ENCODE measurements around the gene NCKAP5.

NCKAP5 gene

DNA sequence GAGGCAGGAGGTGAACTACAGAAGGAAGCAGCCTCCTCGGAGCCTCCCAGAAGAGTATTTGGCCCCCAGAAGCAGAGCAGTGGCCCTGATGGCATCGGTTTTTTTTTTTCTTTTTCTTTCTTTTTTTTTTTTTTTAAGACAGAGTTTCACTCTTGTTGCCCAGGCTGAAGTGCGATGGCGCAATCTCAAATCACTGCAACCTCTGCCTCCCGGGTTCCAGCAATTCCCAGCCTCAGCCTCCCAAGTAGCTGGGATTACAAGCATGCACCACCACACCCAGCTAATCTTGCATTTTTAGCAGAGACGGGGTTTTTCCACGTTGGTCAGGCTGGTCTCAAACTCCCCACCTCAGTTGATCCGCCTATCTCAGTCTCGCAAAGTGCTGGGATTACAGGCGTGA, 34.8 kb upstream of the NCKAP5 start:
- DNase-seq (ENCODE audit: low read depth): no peak
- H3K4me3 ChIP-seq (ENCODE audit: low read depth, low read length): no peak overlapping the region
- TF ChIP-seq CTCF (IDR thresholded peaks at IDR 0.05; ENCODE audit: control insufficient read depth, extremely low read depth, insufficient read depth): no peak

- no peak overlapping the region for H3K4me3 ChIP-seq (ENCODE audit: low read depth, low read length)
- DNase-seq (ENCODE audit: low read depth): peak; percentile 33
- no peak for TF ChIP-seq CTCF (IDR thresholded peaks at IDR 0.05; ENCODE audit: control insufficient read depth, extremely low read depth, insufficient read depth)
Measured at GRCh38 chr2:133602538-133602937, 34.3 kb upstream of the NCKAP5 start.

DNA sequence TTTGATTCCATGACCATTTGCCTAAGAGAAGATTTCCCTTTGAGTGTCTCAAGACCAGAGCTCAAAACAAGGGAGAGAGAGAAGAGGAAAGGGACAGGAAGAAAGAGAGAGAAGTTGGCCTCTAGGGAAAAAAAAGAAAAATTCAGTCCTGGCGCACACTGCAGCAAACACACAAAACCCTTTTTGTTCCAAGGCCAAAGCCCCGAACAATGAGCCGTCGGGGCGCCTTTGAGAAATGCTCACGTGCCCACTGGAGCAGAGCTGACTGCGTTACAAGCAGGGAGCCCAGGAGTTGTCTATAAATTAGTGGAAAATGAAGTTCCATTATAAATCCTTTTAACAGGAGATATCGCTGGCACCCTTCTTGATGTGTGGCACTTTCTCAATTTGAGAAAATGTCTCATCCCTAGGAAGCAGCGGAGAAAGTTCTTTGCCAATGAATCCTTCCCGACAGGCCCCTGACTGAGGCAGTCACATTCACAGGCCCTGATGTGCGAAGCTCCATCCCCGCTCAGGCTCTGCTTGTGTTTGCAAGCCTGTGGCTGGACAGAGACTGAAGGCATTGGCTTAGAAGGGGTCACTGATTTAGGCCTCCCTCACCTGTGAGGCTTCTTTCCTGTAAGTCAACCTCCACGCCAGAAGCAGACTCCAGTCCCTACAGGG, 32.1 kb upstream of the NCKAP5 start:
- H3K4me3 ChIP-seq (ENCODE audit: low read depth, low read length): no peak overlapping the region
- TF ChIP-seq CTCF (IDR thresholded peaks at IDR 0.05; ENCODE audit: control insufficient read depth, extremely low read depth, insufficient read depth): no peak
- DNase-seq (ENCODE audit: low read depth): no peak

GRCh38 chr2:133599811-133600210, 31.5 kb upstream of the NCKAP5 start:
- no peak for TF ChIP-seq CTCF (IDR thresholded peaks at IDR 0.05; ENCODE audit: control insufficient read depth, extremely low read depth, insufficient read depth)
- no peak overlapping the region for H3K4me3 ChIP-seq (ENCODE audit: low read depth, low read length)
- DNase-seq (ENCODE audit: low read depth): no peak

- no peak for DNase-seq (ENCODE audit: low read depth)
- TF ChIP-seq CTCF (IDR thresholded peaks at IDR 0.05; ENCODE audit: control insufficient read depth, extremely low read depth, insufficient read depth): no peak
- no peak overlapping the region for H3K4me3 ChIP-seq (ENCODE audit: low read depth, low read length)
Measured at GRCh38 chr2:133599211-133599803, 31.0 kb upstream of the NCKAP5 start.

DNA sequence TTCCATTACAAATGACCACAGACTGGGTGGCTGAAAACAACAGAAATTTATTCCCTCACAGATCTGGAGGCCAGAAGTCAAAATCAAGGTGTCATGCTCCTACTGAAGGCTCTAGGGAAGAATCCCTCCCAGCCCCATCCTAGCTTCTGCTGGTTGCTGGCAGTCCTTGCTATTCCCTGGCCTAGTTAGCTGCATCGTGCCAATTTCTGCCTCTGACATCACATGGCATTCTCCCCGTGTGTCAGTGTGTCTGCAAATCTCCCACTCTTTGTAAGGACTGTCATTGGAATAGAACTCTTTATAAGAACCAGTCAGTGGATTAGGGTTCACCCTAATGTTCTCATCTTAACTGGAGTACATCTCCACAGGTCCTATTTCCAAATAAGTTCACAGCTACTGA, 30.5 kb upstream of the NCKAP5 start:
- no peak overlapping the region for H3K4me3 ChIP-seq (ENCODE audit: low read depth, low read length)
- no peak for TF ChIP-seq CTCF (IDR thresholded peaks at IDR 0.05; ENCODE audit: control insufficient read depth, extremely low read depth, insufficient read depth)
- DNase-seq (ENCODE audit: low read depth): no peak

All from LNCaP clone FGC (cell line).